C4-2B (cell line): ENCODE results near the gene MS4A4A.

Experiments used
- CTCF ChIP-seq: fragments of 450-650 bp; conservative IDR thresholded peaks from 2 replicates; pipeline ENCODE4 v1.5.1; 2017; ENCODE audit warnings: mild to moderate bottlenecking
- ZFX ChIP-seq: fragments of 450-650 bp; IDR thresholded peaks from 2 replicates; pipeline ENCODE4 v1.6.1; 2017

- TF ChIP-seq CTCF (peak; percentile 86), ZFX (no peak)
Measured at GRCh38 chr11:60343094-60343704, 62.7 kb downstream of the MS4A4A start.
